ENCODE results near the gene BTBD17.

BTBD17 gene

DNA sequence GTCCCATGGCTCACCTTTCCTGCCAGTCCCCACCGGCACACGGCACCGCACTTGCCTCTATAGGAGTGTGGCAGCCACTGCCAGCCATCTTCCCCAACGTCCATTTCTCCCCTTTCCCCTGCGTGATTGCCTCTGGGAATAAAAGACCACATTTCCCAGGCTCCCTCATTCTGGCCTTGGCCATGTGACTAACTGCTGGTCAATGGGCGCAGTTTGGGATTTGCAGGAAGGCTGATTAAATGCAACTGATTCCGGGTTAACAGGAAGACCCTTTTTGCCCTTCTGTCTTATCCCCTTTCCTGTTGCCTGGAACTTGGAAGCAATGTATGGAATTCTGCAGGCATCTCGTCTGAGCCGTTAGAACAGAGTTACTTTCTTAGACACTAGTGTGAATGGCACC, 3.0 kb downstream of the BTBD17 start:
- DNase-seq (ENCODE audit: low spot score): no peak

DNA sequence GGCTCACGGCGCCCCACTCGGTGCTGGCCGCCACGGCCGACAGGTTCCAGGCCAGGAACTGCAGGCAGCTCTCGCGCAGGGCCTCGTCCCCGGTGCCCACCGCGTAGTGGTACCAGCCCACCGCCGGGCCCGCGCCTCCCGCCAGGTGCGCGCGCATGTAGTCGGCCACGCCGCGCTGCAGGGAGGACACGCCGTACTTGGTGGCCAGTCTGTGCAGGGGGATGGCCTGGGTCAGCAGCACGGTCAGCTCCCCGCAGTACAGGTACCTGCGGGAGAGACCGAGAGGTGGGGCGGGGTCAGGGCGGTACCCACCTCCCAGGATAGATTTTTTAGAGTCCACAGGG, 4.2 kb downstream of the BTBD17 start:
- no peak for DNase-seq (ENCODE audit: low spot score)

DNA sequence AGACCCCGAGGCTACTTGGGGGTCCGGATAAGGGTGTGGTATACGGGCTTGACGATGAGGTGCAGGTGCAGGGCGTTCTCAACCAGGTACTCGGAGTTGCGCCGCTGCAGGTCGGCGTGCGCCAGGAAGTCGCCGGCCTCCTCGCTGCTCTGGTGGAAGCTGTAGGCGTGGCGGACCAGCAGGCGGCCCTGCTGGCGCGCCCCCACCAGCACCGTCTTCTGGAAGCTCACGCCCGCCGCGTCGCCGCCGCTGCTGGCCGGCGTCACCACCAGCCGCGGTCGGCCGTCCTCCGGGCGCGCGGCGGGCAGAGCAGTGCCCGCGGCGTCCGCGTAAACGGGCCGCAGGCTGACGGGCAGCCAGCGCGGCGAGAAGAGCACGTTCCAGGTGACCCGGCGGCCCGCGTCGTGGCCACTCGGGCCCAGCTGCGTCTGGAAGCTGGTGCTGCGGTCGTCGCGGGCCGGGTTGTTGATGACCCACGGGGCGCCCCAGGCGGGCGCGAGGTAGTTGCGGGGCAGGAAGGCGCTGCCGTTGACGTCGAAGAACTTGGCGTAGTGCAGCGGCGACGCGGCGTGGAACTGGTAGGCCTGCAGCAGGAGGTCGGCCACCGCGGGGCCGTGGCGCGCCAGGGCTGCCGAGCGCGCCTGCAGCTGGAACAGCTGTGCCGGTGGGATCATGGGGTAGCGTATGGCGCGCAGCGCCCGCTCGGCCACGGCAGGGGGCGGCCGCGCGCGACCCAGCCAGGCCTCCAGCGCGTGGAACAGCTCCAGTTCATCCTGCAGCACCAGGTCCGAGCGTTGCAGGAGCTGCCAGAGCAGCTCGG, 4.8 kb downstream of the BTBD17 start:
- DNase-seq (ENCODE audit: low spot score): no peak

DNA sequence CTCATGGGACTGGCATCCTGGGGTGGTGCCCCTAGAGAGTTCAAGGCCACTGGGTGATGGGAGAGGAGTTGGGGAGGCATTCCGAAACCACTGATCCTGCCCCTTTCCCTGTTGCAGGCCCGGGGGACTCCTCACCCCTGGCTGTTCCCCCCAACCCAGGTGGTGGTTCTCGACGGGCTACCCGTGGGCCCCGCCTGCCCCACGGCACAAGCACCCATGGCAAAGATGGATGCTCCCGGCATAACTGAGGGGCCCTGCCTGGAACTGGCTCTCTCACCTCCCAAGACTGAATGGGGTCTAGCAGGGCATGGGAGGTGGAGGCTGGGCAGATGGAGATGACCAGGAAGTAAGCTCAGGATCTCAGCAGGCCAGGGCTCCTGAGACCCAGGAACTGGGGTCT, 6.6 kb downstream of the BTBD17 start:
- no peak for DNase-seq (ENCODE audit: low spot score)

DNA sequence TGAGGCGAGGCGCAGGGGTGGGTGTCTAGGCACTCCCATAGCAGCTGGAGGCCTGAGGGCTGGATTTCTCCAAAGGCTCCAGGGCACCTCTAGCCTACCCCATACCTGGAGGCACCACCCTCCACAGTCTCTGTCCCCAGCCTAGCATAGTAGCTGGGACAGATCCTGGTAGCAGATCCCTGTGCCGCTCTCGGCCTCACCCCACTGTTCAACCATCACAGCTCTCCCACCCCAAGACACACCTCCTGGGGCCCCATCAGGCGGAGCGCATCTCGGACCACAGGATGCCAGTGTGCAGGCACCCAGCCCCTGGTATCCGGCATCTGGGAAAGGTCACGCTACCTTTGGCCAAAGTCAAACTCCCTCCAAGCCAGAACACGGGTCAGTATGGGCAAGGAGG, 7.1 kb downstream of the BTBD17 start:
- no peak for DNase-seq (ENCODE audit: low spot score)

DNA sequence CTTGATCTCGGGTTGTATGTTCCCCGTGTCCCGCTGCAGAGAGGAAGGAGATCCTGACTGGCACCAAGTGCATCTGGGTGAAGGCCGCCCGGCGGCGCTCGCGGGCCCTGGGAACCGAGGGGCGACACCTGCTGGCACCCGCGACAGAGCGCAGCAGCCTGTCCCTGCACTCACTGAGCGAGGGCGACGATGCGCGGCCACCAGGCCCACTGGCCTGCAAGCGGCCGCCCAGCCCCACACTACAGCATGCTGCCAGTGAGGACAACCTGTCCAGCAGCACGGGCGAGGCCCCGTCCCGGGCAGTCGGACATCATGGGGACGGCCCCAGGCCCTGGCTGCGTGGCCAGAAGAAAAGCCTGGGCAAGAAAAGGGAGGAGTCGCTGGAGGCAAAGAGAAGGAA, 7.5 kb downstream of the BTBD17 start:
- no peak for DNase-seq (ENCODE audit: low spot score)

DNA sequence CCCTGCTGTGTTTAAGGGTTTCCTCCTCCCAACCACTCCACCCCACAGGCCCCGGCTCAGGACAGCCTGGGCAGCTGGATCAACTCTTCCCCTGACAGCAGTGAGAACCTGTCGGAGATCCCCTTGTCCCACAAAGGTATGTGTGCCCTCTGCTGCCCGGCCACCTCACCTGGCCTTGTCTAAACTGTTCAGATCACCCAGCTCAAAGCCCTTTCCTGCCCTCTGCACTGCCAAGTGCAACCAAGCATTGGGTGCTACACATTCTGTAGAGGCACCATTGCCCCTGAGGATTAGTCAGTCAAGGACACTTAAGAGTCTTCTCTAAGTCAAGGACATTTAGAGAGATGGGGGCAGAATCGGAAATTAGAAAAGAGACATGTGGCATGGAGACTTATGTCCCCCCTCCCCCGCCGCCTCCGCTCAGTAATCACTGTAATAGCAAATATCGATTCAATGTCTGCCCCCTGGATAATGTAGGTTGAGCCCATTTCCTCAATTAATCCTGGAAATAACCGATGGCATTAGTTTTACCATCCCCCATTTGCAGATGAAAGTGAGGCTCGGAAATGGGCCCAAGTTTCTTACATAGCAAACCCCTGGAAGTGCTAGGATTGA, 8.1 kb downstream of the BTBD17 start:
- no peak for DNase-seq (ENCODE audit: low spot score)

DNA sequence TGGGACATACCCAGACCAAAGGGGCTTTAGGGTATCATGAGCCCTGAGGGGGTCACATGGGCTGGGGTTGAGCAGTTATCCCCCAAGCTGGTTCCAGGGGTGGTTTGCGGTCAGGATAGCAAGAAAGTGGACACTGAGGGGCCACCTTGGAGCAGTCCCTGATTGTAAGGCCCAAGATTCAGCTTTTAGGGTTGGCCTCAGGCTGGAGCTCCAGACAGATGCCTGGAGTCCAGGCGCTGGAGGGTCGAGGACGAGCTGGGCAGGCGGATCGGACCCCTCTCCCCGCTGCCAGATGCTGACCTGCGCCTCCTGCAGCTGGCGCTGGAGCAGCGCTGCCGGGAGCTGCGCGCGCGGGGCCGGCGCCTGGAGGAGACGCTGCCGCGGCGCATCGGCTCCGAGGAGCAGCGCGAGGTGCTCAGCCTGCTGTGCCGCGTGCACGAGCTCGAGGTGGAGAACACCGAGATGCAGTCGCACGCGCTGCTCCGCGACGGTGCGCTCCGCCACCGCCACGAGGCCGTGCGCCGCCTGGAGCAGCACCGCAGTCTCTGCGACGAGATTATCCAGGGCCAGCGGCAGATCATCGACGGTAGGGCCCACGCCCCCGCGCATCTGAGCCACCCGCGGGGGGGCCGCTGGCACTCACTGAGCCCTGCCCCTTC, 10.0 kb downstream of the BTBD17 start:
- DNase-seq (ENCODE audit: low spot score): no peak

DNA sequence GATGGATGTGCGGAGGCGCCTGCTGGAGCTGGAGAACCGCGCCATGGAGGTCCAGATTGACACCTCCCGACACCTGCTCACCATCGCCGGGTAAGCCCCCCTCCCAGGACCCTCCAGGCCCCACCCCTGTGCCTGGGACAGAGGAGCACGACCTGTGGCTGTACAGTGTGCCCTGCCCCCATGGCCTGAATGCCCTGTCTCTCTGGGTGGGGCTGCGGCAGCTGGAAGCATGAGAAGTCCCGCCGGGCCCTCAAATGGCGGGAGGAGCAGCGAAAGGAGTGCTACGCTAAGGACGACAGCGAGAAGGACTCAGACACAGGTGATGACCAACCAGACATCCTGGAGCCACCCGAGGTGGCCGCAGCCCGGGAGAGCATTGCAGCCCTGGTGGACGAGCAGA, 11.2 kb downstream of the BTBD17 start:
- DNase-seq (ENCODE audit: low spot score): no peak

DNA sequence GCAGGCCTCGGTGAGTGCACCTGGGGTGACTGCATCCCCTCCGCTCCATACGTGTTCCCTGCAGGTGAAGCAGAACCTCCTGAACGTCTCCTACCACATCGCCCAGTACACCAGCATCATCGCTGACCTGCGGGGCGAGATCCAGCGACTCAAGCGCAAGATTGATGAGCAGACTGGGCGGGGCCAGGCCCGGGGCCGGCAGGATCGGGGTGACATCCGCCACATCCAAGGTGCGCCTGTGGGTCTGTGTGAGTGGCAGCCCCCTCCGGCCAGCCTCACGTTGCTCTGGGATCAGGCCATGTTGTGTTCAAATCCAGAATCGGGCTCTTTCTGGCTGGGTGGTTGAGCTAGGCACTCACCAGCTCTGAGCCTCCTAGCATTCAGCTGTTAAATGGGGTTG, 12.5 kb downstream of the BTBD17 start:
- DNase-seq (ENCODE audit: low spot score): no peak

DNA sequence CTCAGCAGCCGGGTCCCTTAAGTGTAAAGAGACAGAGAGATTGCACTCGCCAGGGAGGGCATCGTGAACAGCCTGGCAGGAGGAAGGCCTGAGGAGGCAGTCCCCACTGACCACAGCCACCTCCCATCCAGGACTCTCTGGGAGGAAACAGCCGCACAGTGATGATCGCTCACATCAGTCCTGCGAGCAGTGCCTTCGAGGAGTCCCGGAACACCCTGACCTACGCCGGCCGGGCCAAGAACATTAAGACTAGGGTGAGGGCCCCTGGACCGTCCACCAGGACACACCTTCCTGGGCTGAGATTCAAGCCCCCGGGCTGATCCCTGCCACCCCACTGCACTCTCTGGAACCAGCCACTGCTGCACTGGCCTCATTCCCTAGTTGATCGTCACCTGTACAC, 14.0 kb downstream of the BTBD17 start:
- DNase-seq (ENCODE audit: low spot score): no peak

DNA sequence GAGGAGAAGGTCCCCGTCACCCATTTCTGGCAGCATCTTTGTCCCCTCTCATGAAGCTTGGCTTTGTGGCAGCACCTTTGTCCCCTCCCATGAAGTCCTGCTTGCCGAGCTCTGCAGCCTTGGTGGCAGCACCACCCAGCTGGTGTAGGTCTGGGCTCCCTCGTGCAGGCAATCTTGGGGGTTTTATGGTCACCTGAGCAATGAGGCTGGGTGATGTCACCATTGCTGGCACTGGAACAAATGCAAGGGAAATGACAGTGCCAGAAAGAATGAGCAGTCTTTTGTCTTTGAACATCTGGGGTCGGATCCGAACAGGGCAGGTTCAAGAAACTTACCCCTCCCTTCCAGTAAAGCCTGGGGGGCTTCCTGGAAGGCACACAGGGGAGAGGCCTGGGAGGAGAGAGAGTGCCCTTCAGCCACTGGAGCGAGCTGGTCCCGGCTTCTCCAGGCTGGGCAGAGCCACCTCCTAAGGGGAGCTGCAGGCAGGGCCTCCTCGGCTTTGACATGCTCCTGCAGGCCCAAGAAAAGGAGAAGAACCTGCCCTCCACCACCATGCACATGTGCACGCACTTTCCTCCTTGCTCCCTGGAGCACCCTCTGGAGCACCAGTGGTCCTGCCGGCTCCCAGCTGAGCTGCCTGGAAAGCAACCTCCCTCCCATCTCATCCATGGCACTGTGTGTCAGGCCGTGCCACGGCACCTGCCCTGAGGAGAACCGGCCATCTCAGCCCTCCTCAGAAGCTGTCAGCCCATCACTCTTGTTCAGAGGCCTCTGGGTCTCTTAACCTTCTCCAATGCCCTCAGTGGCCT, 16.0 kb downstream of the BTBD17 start:
- no peak for DNase-seq (ENCODE audit: low spot score)

DNA sequence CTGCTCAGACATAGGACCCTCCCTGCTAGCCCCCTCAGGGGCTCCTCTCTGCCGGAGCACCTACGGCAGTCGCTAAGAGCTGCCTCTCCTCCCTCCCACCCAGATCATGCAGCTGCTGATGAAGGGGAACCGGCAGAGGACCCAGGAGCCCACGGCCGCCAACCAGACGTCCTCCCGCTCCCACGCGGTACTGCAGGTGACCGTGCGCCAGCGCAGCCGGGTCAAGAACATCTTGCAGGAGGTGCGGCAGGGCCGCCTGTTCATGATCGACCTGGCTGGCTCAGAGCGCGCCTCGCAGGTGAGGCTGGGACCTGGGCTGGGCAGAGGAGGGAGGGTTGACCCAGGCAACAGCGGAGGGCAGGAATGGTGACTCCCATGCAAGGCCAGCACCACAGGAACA, 17.0 kb downstream of the BTBD17 start:
- DNase-seq (ENCODE audit: low spot score): no peak

DNA sequence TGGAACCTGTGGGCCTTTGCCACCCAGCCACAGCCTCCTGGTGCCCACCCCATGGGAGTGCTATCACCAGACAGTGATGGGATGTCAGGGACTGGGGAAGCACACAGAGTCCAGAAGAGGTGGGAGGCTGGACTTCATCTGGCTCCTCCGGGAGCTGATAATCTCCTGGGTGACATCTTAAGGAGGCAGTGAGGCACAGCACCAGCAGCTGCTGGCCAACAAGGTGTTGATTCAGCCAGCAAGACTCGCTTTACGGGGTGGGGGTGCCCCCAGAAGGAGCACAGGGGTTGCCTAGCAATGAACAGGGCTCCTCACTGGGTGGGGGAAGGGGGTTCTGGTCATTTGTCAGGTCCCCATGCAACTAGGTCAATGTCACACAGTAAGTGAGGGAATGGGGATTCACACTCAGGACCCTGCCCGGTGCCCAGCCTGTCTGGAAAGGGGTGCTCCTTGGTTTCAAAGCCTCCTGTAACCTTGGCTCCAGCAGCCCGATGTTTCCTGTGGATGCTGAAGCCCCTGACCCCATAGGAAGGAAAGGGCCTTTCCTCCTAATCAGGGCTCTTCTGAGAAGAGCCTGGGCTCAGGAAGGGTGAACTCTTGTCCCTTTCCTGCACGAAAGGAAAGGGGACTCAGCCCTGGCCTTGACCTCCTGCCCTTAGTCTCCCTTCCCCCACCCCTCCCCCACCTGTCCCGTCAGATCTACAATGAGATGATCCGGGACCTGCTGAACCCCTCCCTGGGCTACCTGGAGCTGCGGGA, 18.0 kb downstream of the BTBD17 start:
- DNase-seq (ENCODE audit: low spot score): no peak

DNA sequence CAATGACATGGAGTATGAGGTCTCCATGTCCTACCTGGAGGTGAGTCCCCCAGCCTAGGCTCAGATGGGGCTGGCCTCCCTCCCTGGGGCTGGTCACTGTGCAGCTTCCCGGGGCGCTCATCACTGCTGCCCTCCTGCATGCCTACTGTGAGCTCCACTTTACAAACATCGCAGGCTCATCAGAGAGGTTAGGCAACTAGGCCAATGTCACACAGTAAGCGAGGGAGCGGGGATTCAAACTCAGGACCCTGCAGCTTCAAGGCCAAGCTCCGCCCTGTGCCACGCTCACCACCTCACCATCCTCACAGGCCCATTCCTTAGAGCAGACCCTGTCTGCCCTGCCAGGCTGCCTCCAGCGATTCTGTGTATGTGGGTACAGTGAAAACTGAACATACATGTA, 18.5 kb downstream of the BTBD17 start:
- DNase-seq (ENCODE audit: low spot score): no peak

DNA sequence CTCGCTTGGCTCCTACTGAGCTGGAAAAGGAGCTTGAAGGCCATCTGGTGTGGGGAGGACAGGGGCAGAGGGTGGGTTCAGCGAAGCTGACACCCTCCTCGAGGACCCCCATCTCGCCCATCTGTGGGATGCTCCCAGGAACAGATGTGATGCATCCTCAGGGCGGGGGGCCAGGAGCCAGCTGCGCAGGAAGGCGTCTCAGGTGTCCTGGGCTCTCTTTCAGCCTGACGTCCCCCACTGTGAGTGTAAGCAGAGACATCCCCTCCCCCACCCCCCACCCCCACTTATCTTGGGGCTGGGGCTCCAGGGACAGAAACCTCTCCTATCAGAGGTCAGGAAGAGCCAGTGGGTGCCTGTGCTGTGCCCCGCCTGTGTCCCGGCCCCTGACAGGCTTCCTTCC, 19.4 kb downstream of the BTBD17 start:
- DNase-seq (ENCODE audit: low spot score): no peak

DNA sequence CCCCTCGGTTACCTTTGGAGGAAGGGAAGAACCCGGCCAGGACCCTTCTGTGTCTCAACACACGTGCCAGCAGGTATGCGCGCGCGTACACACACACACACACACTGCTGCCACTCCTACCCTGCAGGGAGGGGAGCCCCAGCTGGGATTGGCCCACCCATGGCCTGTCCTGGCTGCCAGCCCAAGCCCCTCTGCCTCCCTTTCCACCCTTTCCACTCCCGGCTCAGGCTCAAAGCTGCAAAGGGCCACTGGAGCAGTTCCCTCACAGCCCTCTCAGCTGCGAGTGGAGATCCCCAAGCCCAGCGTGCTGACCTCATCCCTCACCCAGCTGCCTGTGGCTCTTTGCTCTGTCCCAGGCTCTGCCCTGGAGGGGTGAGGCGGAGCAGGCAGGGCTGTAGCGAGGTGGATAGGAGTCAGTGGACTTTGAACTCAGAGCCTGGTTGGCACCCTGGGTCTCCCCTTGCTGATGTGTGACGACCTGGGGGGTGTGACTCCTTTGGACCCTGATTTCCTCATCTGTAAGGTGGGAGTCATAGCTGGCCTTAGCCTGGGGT, 21.1 kb downstream of the BTBD17 start:
- peak; percentile 46 for DNase-seq (ENCODE audit: low spot score)

DNA sequence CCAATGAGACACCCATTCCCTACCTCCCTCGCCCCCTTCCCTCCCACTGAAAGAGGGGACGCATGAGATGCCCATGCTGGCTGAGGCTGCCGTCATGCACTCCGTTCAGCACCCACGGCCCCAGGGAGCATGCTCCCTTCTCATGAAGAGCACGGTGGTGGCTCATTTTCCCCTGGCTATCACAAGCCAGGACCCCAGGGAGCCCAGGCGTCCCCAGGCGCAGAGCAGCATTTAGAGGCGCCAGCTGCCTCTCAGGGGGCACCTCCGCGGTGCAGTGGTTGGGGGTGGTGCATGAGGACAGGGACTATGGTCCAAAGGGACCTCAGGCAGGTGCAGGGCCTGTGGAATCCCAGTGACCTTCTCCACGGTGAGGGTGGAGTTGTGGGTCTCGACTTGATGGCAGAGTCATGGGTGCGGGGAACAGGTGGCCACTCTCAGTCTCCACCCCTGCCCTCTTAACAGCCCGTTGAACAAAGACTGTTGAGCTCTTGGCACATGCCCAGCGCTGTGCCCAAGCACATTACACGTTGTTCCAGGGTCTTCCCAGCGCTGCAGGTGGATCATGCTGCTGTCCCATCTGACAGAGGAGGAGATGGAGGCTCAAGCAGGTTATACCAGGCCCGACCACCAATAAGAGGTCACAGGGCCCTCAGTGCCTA, 22.0 kb downstream of the BTBD17 start:
- no peak for DNase-seq (ENCODE audit: low spot score)

DNA sequence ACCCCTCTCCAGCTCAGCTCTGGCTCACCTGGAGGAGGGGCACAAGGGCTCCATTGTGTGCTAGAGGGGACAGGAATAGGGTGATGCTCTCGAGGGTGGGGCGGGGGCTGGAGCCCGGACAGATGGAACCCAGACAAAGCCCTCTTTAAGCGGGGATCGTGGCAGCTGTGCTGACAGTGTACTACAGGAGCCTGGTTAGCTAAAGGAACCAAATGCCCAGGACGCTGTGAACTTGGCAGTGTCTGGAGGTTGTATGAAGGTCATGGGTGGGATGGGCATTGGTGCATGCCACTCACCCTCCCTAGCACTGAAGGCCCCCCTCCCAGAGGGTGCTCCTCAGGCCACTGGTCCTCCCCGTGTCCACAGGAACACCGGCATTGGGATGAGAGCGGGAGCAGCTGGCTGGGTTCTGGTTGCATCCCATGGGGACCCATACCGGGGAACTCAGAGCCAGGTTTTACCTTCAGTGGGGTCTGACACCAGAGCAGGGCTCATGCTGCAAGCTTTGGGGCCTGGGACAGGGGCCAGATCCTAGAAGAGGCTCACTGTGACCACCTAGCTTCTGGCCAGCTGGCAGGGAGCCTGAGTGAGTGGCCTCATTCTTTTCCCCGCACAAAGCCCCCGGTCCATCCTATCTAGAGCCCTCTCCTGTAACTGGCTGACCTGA, 23.7 kb downstream of the BTBD17 start:
- DNase-seq (ENCODE audit: low spot score): peak; percentile 85

DNA sequence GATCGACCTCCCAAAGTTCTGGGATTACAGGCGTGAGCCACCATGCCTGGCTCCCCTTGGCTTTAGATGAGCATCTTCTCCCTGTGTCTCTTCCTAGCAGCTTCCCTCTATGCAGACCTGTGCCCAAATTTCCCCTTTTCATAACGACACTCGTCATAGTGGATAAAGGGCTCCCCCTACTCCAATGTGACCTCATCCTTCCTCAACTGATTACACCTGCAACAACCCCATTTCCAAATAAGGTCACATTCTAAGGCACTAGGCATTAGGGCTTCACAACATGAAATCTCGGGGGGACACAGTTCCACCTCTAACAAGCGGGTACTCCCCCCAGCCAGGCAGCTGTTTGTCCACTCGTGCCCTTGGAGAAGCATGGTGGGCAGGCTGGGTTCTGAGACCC, 25.4 kb downstream of the BTBD17 start:
- no peak for DNase-seq (ENCODE audit: low spot score)

All from pons (tissue), 1 donor.